ENCODE data around the gene TACC2. TPM values are rescaled to one million over a fixed set of nuclear protein-coding genes. Genes with fewer than 3 reads are reported as not detected.

Gene TACC2
- total RNA-seq, 4 donors from 2014 or later, result 46.5 to 106 (median 71.6) TPM

GRCh38 chr10:122208571-122209430, 219.8 kb downstream of the TACC2 start:
- WGBS, 2 donors, result 80 to 85% methylated on average over 12 of the region's 14 CpGs
- no peaks in the 10 kb centered on the region for H3K4me1 ChIP-seq
- H3K27me3 ChIP-seq, result no peaks in the 10 kb centered on the region
- H3K27ac ChIP-seq, result no peak overlapping the region
- H3K4me3 ChIP-seq, result no peak overlapping the region
- TF ChIP-seq CTCF (IDR thresholded peaks at IDR 0.05), result no peak
- no peak for TF ChIP-seq POLR2A (IDR thresholded peaks at IDR 0.05)
- DNase-seq, result no peak
- H3K36me3 ChIP-seq, result peaks cover 0 to 91% (median 9%) of the 10 kb centered on the region in 3 donors
- H3K9me3 ChIP-seq, result no peaks in the 10 kb centered on the region
- intact Hi-C loops (cut with DNase I), result no loop called here

GRCh38 chr10:122210481-122211265, 221.7 kb downstream of the TACC2 start:
- TF ChIP-seq CTCF (IDR thresholded peaks at IDR 0.05) (no peak), POLR2A (IDR thresholded peaks at IDR 0.05) (no peak)
- no peaks in the 10 kb centered on the region for H3K4me1 ChIP-seq
- WGBS, 2 donors, result 97 to 99% methylated on average over 8 to 23 of the region's 30 CpGs
- intact Hi-C loops (cut with DNase I), result no loop called here
- H3K36me3 ChIP-seq, result peaks cover 0 to 94% (median 9%) of the 10 kb centered on the region in 3 donors
- no peak for DNase-seq
- no peaks in the 10 kb centered on the region for H3K27me3 ChIP-seq
- H3K4me3 ChIP-seq, result no peak overlapping the region
- H3K27ac ChIP-seq, result no peak overlapping the region
- H3K9me3 ChIP-seq, result no peaks in the 10 kb centered on the region

- peaks cover 0 to 97% (median 19%) of the 10 kb centered on the region in 3 donors for H3K36me3 ChIP-seq
- H3K27me3 ChIP-seq, result no peaks in the 10 kb centered on the region
- intact Hi-C loops (cut with DNase I), result no loop called here
- H3K9me3 ChIP-seq, result no peaks in the 10 kb centered on the region
- TF ChIP-seq POLR2A (IDR thresholded peaks at IDR 0.05) (no peak), CTCF (IDR thresholded peaks at IDR 0.05) (no peak)
- DNase-seq, result no peak
- WGBS, 2 donors, result 80% methylated on average over 3 of the region's 3 CpGs
- H3K4me3 ChIP-seq, result no peak overlapping the region
- H3K27ac ChIP-seq, result no peak overlapping the region
- no peaks in the 10 kb centered on the region for H3K4me1 ChIP-seq
Measured at GRCh38 chr10:122213364-122213763, 224.4 kb downstream of the TACC2 start.

GRCh38 chr10:122213766-122214165, 224.8 kb downstream of the TACC2 start:
- Histone ChIP-seq H3K27ac (no peak overlapping the region), H3K4me1 (no peaks in the 10 kb centered on the region), H3K27me3 (no peaks in the 10 kb centered on the region), H3K9me3 (no peaks in the 10 kb centered on the region), H3K36me3 (peaks cover 0 to 100% (median 19%) of the 10 kb centered on the region in 3 donors), H3K4me3 (no peak overlapping the region)
- no peak for DNase-seq
- intact Hi-C loops (cut with DNase I), result no loop called here
- 87 to 100% methylated on average over 7 of the region's 7 CpGs for WGBS, 2 donors
- no peak for TF ChIP-seq POLR2A (IDR thresholded peaks at IDR 0.05)

GRCh38 chr10:122216047-122216446, 227.1 kb downstream of the TACC2 start:
- Histone ChIP-seq H3K9me3 (no peaks in the 10 kb centered on the region), H3K36me3 (peaks cover 0 to 100% (median 23%) of the 10 kb centered on the region in 3 donors), H3K27ac (no peak overlapping the region), H3K4me1 (no peaks in the 10 kb centered on the region), H3K4me3 (no peak overlapping the region), H3K27me3 (no peaks in the 10 kb centered on the region)
- 91 to 100% methylated on average over 1 to 2 of the region's 2 CpGs for WGBS, 2 donors
- intact Hi-C loops (cut with DNase I), result no loop called here
- TF ChIP-seq POLR2A (IDR thresholded peaks at IDR 0.05), result no peak
- no peak for TF ChIP-seq CTCF (IDR thresholded peaks at IDR 0.05)
- no peak for DNase-seq
